HCT116 (cell line): ENCODE results near the gene MSTO1.
"Not testable (repeated sequence)": the region's sequence is repeated elsewhere in the genome, so short reads cannot be mapped to it uniquely, and the experiment has no call there.

Experiments
- CTCF ChIP-seq, 3 experiments: fragments of 200-600 bp in 1 of 3; sonication (generic) in 1 of 3; IDR thresholded peaks in 2 of 3; conservative IDR thresholded peaks in 1 of 3; 2 replicates each; pipeline ENCODE4 v1.5.1; 2012 to 2017; ENCODE audit warnings: low read depth in 2 of 3, low read length in 2 of 3, antibody characterized with exemption in 1 of 3, borderline replicate concordance in 1 of 3, control low read depth in 1 of 3, mild to moderate bottlenecking in 1 of 3, mixed read lengths in 1 of 3, mixed run types in 1 of 3, moderate library complexity in 1 of 3; ENCODE audit not compliant: insufficient read depth in 1 of 3
- EZH2 ChIP-seq: fragments of 200-600 bp; sonication (generic); IDR thresholded peaks from 2 replicates; pipeline ENCODE4 v1.6.1; 2017; ENCODE audit warnings: antibody characterized with exemption, mixed run types
- POLR2A ChIP-seq: IDR thresholded peaks from 2 replicates; pipeline ENCODE4 v1.7.0; 2011; ENCODE audit warnings: borderline replicate concordance; ENCODE audit not compliant: insufficient read depth, insufficient read length; ENCODE audit errors: extremely low read depth

- TF ChIP-seq CTCF (IDR thresholded peaks at IDR 0.05 in 2 of 3, conservative IDR thresholded peaks at IDR 0.05 in 1 of 3; ENCODE audit: borderline replicate concordance in 1 of 3, insufficient read depth in 1 of 3, low read depth in 2 of 3, low read length in 2 of 3); POLR2A; EZH2: not testable (repeated sequence)
Measured at GRCh38 chr1:155583846-155584245, 26.2 kb upstream of the MSTO1 start.
